K562 (cell line): ENCODE results near the gene DAW1.

Experiments
- ATF2 ChIP-seq: sonication (generic); formaldehyde crosslinking; IDR thresholded peaks from 2 replicates; pipeline ENCODE4 v1.8.1; 2022; ENCODE audit warnings: missing genetic modification reagents
- CEBPB ChIP-seq: fragments of 450-650 bp; IDR thresholded peaks from 2 replicates; pipeline ENCODE4 v1.6.1; 2016; ENCODE audit warnings: missing genetic modification characterization, missing compliant biosample characterization
- HDAC1 ChIP-seq, 2 experiments: fragments of 450-650 bp; IDR thresholded peaks; 2 replicates each; pipeline ENCODE4 v1.6.1; 2016 to 2017; ENCODE audit warnings: inconsistent platforms in 1 of 2, mild to moderate bottlenecking in 1 of 2, moderate library complexity in 1 of 2
- MAZ ChIP-seq, 2 experiments: fragments of 450-650 bp in 1 of 2; sonication (generic) in 1 of 2; formaldehyde crosslinking; IDR thresholded peaks in 1 of 2; conservative IDR thresholded peaks in 1 of 2; 2 replicates each; pipeline versions ENCODE4 v1.4.0 to v1.5.0; 2020; ENCODE audit warnings: mild to moderate bottlenecking in 1 of 2, missing genetic modification reagents in 1 of 2
- SRSF3 ChIP-seq: fragments of 200-400 bp; formaldehyde crosslinking; IDR thresholded peaks from 2 replicates; pipeline ENCODE4 v1.6.1; 2016; ENCODE audit warnings: mild to moderate bottlenecking, low read length, moderate library complexity; ENCODE audit not compliant: insufficient read depth
- ZBTB8A ChIP-seq: fragments of 450-650 bp; IDR thresholded peaks from 2 replicates; pipeline ENCODE4 v1.6.1; 2018; ENCODE audit warnings: mild to moderate bottlenecking, moderate library complexity; ENCODE audit not compliant: partially characterized antibody
- ZNF24 ChIP-seq: fragments of 450-650 bp; IDR thresholded peaks from 2 replicates; pipeline ENCODE4 v1.6.1; 2016
- ZNF311 ChIP-seq: fragments of 250-450 bp; sonication (Bioruptor Pico); IDR thresholded peaks from 2 replicates; pipeline ENCODE4 v1.4.0; 2020; ENCODE audit warnings: mild to moderate bottlenecking, moderate library complexity
- TF ChIP-seq, protein P1 (sequence below), 3 experiments: IDR thresholded peaks in 2 of 3; conservative IDR thresholded peaks in 1 of 3; 2 replicates each; pipeline ENCODE4 v1.5.1; 2011 to 2012; ENCODE audit warnings: low read length in 3 of 3, mild to moderate bottlenecking in 3 of 3, control low read depth in 2 of 3, improper control_type of control experiment in 1 of 3, inconsistent platforms in 1 of 3, low read depth in 1 of 3, mixed read lengths in 1 of 3, moderate library complexity in 1 of 3; ENCODE audit not compliant: insufficient read depth in 2 of 3
- TF ChIP-seq, protein P2 (sequence below): sonication (generic); formaldehyde crosslinking; IDR thresholded peaks from 2 replicates; pipeline ENCODE4 v1.8.0; 2022; ENCODE audit warnings: mild to moderate bottlenecking, low read depth, missing genetic modification reagents

GRCh38 chr2:227867386-227867785 is 4.0 kb upstream of the DAW1 start:
- TF ChIP-seq CEBPB (tag), result no peak
- no peak for TF ChIP-seq ZBTB8A
- no peak for TF ChIP-seq ATF2 (CRISPR knock-in tag)
- TF ChIP-seq SRSF3, result no peak
- TF ChIP-seq ZNF24, result no peak
- TF ChIP-seq ZNF311 (CRISPR knock-in tag), result no peak
- no peak for TF ChIP-seq MAZ (CRISPR knock-in tag; conservative IDR thresholded peaks at IDR 0.05 in 1 of 2, IDR thresholded peaks at IDR 0.05 in 1 of 2)
- TF ChIP-seq, protein P1, sequence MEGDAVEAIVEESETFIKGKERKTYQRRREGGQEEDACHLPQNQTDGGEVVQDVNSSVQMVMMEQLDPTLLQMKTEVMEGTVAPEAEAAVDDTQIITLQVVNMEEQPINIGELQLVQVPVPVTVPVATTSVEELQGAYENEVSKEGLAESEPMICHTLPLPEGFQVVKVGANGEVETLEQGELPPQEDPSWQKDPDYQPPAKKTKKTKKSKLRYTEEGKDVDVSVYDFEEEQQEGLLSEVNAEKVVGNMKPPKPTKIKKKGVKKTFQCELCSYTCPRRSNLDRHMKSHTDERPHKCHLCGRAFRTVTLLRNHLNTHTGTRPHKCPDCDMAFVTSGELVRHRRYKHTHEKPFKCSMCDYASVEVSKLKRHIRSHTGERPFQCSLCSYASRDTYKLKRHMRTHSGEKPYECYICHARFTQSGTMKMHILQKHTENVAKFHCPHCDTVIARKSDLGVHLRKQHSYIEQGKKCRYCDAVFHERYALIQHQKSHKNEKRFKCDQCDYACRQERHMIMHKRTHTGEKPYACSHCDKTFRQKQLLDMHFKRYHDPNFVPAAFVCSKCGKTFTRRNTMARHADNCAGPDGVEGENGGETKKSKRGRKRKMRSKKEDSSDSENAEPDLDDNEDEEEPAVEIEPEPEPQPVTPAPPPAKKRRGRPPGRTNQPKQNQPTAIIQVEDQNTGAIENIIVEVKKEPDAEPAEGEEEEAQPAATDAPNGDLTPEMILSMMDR (IDR thresholded peaks at IDR 0.05 in 2 of 3, conservative IDR thresholded peaks at IDR 0.05 in 1 of 3; ENCODE audit: insufficient read depth in 2 of 3, low read depth in 1 of 3, low read length in 3 of 3), result no peak
- TF ChIP-seq, protein P2, sequence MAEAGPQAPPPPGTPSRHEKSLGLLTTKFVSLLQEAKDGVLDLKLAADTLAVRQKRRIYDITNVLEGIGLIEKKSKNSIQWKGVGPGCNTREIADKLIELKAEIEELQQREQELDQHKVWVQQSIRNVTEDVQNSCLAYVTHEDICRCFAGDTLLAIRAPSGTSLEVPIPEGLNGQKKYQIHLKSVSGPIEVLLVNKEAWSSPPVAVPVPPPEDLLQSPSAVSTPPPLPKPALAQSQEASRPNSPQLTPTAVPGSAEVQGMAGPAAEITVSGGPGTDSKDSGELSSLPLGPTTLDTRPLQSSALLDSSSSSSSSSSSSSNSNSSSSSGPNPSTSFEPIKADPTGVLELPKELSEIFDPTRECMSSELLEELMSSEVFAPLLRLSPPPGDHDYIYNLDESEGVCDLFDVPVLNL (CRISPR knock-in tag), result no peak
- TF ChIP-seq HDAC1 (IDR thresholded peaks at IDR 0.05), result no peak
